H1 (cell line): ENCODE measurements around the gene SPCS3. TPM values are rescaled to one million over a fixed set of nuclear protein-coding genes. Genes with fewer than 3 reads are reported as not detected.

Source experiments
- KDM5A ChIP-seq: fragments of 200-600 bp; IDR thresholded peaks from 2 replicates; pipeline ENCODE4 v1.7.1; 2012; ENCODE audit warnings: mild to moderate bottlenecking, low read length, inconsistent platforms, mixed read lengths
- RFX5 ChIP-seq: IDR thresholded peaks from 2 replicates; pipeline ENCODE4 v1.6.1; 2011; ENCODE audit warnings: low read depth, low read length, improper control_type of control experiment, borderline replicate concordance
- polyA plus RNA-seq, 7 experiments: library from polyadenylated mRNA; depleted of rRNA in 3 of 7; stranded (reverse) in 5 of 7; unstranded in 2 of 7; fragments of >200 nt in 5 of 7; fragments of 200-250 nt in 2 of 7; gene quantifications; 1 replicate in 5 of 7; 2 replicates in 1 of 7; 4 replicates in 1 of 7; pipeline versions ENCODE4 v1.2.1 to v1.2.3, GENCODE V29; 2011 to 2013; ENCODE audit warnings: missing spikeins in 2 of 7, mixed read lengths in 2 of 7
- total RNA-seq: library from RNA; stranded (reverse); fragmentation: NEBNext Ultra II Directional; extraction: Animal tissue kit (Norgen Biotek cat#: 25700); gene quantifications from 2 replicates; pipeline ENCODE4 v1.2.1, GENCODE V29; 2021
- TF ChIP-seq, protein P1 (sequence below): fragments of 300-600 bp; sonication (generic); IDR thresholded peaks from 2 replicates; pipeline ENCODE4 v1.7.1; 2012; ENCODE audit warnings: low read length, moderate library complexity, mild to moderate bottlenecking, inconsistent platforms; ENCODE audit not compliant: insufficient replicate concordance

SPCS3 gene
- total and polyA plus RNA-seq, 2 of the 8 experiments (the other 6 are each of a cell fraction or from before 2014, with no cell fraction given), result 18.4 to 117 TPM

DNA sequence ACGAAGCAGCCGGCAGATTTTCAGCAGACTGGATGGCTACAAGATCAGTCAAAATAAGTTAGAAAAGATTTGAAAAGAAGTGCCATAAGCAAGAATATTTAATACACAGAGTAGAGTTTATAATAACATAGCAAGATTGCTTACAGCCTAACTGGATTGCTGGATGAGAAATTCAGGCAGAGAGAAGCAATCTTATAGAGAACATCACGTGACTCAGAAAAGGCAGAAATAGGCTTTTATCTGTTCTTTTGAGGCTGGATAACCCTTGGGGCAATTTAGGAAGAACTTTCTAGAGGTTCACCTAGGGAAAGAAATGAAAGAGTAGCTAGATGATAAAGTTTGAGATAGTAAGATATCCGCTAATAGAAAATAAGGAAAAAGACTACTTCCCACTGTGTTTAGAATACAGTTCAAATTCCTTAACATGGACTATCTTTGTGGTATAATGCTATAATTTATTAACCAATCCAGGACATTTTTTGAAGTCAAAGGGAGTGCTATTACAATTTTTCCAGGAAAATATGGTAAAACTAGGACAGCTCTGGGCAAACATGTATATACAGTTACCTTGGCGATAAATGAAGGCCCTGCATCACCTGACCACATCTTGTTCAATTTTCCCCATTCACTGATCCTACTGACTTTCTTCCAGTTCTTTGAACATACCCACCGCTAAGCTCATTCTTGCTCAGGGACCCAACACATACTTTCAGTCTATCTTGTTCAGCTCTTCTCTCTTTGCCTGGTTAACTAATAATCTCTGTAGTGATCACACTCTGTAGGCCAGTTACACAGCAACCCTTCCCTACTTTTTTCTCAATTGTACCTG, 12.7 kb upstream of the SPCS3 start (continued):
- TF ChIP-seq, protein P1, sequence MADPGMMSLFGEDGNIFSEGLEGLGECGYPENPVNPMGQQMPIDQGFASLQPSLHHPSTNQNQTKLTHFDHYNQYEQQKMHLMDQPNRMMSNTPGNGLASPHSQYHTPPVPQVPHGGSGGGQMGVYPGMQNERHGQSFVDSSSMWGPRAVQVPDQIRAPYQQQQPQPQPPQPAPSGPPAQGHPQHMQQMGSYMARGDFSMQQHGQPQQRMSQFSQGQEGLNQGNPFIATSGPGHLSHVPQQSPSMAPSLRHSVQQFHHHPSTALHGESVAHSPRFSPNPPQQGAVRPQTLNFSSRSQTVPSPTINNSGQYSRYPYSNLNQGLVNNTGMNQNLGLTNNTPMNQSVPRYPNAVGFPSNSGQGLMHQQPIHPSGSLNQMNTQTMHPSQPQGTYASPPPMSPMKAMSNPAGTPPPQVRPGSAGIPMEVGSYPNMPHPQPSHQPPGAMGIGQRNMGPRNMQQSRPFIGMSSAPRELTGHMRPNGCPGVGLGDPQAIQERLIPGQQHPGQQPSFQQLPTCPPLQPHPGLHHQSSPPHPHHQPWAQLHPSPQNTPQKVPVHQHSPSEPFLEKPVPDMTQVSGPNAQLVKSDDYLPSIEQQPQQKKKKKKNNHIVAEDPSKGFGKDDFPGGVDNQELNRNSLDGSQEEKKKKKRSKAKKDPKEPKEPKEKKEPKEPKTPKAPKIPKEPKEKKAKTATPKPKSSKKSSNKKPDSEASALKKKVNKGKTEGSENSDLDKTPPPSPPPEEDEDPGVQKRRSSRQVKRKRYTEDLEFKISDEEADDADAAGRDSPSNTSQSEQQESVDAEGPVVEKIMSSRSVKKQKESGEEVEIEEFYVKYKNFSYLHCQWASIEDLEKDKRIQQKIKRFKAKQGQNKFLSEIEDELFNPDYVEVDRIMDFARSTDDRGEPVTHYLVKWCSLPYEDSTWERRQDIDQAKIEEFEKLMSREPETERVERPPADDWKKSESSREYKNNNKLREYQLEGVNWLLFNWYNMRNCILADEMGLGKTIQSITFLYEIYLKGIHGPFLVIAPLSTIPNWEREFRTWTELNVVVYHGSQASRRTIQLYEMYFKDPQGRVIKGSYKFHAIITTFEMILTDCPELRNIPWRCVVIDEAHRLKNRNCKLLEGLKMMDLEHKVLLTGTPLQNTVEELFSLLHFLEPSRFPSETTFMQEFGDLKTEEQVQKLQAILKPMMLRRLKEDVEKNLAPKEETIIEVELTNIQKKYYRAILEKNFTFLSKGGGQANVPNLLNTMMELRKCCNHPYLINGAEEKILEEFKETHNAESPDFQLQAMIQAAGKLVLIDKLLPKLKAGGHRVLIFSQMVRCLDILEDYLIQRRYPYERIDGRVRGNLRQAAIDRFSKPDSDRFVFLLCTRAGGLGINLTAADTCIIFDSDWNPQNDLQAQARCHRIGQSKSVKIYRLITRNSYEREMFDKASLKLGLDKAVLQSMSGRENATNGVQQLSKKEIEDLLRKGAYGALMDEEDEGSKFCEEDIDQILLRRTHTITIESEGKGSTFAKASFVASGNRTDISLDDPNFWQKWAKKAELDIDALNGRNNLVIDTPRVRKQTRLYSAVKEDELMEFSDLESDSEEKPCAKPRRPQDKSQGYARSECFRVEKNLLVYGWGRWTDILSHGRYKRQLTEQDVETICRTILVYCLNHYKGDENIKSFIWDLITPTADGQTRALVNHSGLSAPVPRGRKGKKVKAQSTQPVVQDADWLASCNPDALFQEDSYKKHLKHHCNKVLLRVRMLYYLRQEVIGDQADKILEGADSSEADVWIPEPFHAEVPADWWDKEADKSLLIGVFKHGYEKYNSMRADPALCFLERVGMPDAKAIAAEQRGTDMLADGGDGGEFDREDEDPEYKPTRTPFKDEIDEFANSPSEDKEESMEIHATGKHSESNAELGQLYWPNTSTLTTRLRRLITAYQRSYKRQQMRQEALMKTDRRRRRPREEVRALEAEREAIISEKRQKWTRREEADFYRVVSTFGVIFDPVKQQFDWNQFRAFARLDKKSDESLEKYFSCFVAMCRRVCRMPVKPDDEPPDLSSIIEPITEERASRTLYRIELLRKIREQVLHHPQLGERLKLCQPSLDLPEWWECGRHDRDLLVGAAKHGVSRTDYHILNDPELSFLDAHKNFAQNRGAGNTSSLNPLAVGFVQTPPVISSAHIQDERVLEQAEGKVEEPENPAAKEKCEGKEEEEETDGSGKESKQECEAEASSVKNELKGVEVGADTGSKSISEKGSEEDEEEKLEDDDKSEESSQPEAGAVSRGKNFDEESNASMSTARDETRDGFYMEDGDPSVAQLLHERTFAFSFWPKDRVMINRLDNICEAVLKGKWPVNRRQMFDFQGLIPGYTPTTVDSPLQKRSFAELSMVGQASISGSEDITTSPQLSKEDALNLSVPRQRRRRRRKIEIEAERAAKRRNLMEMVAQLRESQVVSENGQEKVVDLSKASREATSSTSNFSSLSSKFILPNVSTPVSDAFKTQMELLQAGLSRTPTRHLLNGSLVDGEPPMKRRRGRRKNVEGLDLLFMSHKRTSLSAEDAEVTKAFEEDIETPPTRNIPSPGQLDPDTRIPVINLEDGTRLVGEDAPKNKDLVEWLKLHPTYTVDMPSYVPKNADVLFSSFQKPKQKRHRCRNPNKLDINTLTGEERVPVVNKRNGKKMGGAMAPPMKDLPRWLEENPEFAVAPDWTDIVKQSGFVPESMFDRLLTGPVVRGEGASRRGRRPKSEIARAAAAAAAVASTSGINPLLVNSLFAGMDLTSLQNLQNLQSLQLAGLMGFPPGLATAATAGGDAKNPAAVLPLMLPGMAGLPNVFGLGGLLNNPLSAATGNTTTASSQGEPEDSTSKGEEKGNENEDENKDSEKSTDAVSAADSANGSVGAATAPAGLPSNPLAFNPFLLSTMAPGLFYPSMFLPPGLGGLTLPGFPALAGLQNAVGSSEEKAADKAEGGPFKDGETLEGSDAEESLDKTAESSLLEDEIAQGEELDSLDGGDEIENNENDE, result no peak
- TF ChIP-seq RFX5, result no peak
- no peak for TF ChIP-seq KDM5A
